Activated naive CD8-positive, alpha-beta T cell (primary cell): ENCODE results near the gene RAB34.
"Not testable (repeated sequence)": the region's sequence is repeated elsewhere in the genome, so short reads cannot be mapped to it uniquely, and the experiment has no call there.

Experiments
- H3K27ac Mint-ChIP-seq: one replicate; pipeline ENCODE4 v1.8.0; 2021; ENCODE audit warnings: mixed read lengths
- H3K27me3 Mint-ChIP-seq: one replicate; pipeline ENCODE4 v1.8.0; 2021; ENCODE audit warnings: mixed read lengths
- H3K36me3 Mint-ChIP-seq: one replicate; pipeline ENCODE4 v1.8.0; 2021; ENCODE audit warnings: mixed read lengths
- H3K4me1 Mint-ChIP-seq: one replicate; pipeline ENCODE4 v1.8.0; 2021; ENCODE audit warnings: low read depth, mixed read lengths
- H3K4me3 Mint-ChIP-seq: one replicate; pipeline ENCODE4 v1.8.0; 2021; ENCODE audit warnings: mild to moderate bottlenecking, mixed read lengths
- H3K9me3 Mint-ChIP-seq: one replicate; pipeline ENCODE4 v1.8.0; 2021; ENCODE audit warnings: low read depth, mixed read lengths

RAB34 gene

GRCh38 chr17:28725166-28725659, 7.5 kb upstream of the RAB34 start:
- Mint-ChIP-seq H3K9me3 (no peaks in the 10 kb centered on the region), H3K4me3 (peak overlapping the region; percentile 99), H3K27me3 (no peaks in the 10 kb centered on the region), H3K36me3 (peaks cover 27% of the 10 kb centered on the region), H3K4me1 (peaks cover 42% of the 10 kb centered on the region), H3K27ac (peak overlapping the region; percentile 95)

DNA sequence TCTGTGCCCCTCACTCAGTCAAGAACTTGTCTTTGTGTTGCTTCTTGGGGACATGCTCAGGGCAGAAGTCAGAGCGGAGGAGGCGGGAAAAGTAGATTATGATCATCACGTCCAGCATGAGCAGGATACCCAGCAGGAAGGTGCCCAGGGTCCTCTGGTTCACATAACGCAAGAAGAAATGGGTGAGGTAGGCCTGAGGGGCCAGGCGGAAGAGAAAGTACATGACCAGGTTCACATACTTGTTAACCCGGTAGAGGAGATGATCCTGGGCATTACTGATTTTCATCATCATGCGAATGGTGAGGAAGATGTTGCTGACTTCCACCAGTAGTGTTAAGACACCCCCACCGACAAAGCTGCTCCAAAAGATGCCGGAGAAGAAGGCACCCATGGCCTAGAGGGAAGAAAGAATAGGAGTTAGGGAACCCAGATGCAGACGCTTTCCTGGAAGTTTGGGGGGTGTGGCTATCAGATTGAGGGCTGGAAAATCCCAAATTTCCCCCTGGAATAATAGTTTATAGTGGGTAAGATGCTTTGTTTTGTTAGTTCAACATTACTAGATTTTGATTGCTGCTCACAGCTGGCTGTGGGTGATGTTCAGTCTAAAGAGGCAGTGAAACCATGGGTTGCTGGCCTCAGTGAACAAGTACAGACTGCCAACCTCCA, 7.0 kb upstream of the RAB34 start:
- H3K27me3 Mint-ChIP-seq: no peaks in the 10 kb centered on the region
- peaks cover 39% of the 10 kb centered on the region for H3K4me1 Mint-ChIP-seq
- H3K36me3 Mint-ChIP-seq: peaks cover 30% of the 10 kb centered on the region
- no peaks in the 10 kb centered on the region for H3K9me3 Mint-ChIP-seq
- H3K4me3 Mint-ChIP-seq: peak overlapping the region; percentile 99
- H3K27ac Mint-ChIP-seq: peak overlapping the region; percentile 95

DNA sequence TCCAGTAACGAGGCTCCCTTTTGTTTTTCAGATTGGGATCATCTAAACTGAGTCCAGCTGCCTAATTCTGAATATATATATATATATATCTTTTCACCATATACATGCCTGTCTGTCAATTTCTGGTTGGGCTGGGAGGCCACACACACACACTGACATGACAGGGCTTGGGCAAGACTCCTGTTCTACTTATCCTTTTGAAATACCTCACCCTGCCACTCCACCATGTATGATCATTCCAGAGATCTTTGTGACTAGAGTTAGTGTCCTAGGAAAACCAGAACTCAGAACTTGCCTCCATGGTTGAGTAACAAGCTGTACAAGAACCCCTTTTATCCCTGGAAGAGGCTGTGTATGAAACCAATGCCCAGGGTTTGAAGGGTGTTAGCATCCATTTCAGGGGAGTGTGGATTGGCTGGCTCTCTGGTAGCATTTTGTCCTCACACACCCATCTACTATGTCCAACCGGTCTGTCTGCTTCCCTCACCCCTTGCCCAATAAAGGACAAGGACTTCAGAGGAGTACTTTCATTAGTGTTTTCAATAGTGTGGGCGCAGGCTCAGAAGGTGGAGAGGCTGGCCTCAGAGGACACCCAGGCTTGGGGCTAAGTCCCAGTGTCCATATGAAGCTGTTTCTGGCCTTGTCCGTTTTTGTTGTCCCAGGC, 6.3 kb upstream of the RAB34 start:
- not testable (repeated sequence) for H3K27me3 Mint-ChIP-seq, H3K9me3 Mint-ChIP-seq
- Mint-ChIP-seq H3K36me3 (peaks cover 30% of the 10 kb centered on the region), H3K4me1 (peaks cover 40% of the 10 kb centered on the region), H3K4me3 (peak overlapping the region; percentile 99), H3K27ac (peak overlapping the region; percentile 95)

GRCh38 chr17:28723159-28723835, 5.6 kb upstream of the RAB34 start:
- H3K27ac Mint-ChIP-seq: peak overlapping the region; percentile 95
- no peaks in the 10 kb centered on the region for H3K9me3 Mint-ChIP-seq
- peaks cover 30% of the 10 kb centered on the region for H3K36me3 Mint-ChIP-seq

DNA sequence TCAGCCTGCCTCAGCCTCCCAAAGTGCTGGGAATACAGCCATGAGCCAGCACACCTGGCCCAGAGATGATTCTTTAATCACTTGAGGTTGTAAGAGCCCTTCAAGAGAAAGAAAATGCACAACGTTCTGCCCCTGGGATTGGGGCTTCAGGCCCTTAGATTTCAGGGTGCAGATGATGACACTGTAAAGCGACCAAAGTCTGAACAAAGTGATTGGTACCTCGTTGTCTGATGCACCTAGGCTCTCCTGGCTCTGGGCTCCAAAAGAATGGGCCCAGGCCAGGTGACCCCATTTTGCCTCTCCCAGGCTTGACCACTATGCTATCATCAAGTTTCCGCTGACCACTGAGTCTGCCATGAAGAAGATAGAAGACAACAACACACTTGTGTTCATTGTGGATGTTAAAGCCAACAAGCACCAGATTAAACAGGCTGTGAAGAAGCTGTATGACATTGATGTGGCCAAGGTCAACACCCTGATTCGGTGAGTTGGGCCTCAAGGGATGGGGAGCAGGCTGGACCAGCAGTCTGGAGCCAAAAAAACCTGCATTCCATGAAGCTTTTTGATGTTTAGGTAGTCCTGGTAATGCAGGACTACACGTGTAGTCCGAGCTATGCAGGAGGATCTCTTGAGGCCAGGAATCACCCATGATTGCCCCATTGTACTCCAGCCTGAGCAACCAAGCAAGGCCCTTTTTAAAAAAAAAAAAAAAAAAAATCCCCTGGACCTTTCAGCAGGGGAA, 4.9 kb upstream of the RAB34 start:
- Mint-ChIP-seq H3K4me1 (peaks cover 42% of the 10 kb centered on the region), H3K27me3 (no peaks in the 10 kb centered on the region), H3K27ac (peak overlapping the region; percentile 100), H3K9me3 (no peaks in the 10 kb centered on the region), H3K4me3 (peak overlapping the region; percentile 99), H3K36me3 (peaks cover 30% of the 10 kb centered on the region)

More at GRCh38 chr17:28723159-28723835, 5.6 kb upstream of the RAB34 start:
- H3K27me3 Mint-ChIP-seq: no peaks in the 10 kb centered on the region
- peaks cover 43% of the 10 kb centered on the region for H3K4me1 Mint-ChIP-seq
- H3K4me3 Mint-ChIP-seq: peak overlapping the region; percentile 99

GRCh38 chr17:28720997-28721329, 3.3 kb upstream of the RAB34 start:
- Mint-ChIP-seq H3K4me3 (peak overlapping the region; percentile 99), H3K27ac (peak overlapping the region; percentile 100), H3K36me3 (peaks cover 30% of the 10 kb centered on the region), H3K4me1 (peaks cover 44% of the 10 kb centered on the region)
- H3K9me3 Mint-ChIP-seq, H3K27me3 Mint-ChIP-seq: not testable (repeated sequence)

DNA sequence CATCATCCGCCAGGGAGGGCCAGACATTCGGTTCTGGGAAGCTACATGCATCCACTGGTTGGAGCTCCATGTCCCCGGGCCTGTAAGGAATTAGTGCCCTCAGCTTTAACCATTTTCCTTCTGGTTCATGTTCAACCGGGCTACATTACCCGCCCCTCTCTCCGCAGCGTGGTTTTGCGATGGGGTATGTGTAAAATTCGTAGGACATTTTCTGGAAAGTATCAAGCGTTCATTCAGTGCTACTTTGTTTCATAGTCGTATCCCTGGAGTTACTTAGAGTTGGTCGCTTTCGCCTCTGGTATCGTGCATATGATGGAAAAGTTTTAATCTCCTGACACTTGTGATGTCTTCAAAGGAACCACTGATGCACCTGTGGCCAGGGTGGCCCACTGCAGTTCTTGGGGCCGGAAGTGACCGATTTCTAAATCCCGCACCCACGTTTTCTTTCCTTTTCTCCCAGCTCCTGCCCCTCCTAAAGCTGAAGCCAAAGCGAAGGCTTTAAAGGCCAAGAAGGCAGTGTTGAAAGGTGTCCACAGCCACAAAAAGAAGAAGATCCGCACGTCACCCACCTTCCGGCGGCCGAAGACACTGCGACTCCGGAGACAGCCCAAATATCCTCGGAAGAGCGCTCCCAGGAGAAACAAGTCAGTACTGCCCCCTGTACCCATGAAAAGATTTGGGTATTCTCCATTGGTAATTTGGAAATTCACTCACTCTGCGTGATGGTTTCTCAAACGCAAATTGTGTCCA, 2.8 kb upstream of the RAB34 start:
- H3K27ac Mint-ChIP-seq: peak overlapping the region; percentile 100
- H3K4me1 Mint-ChIP-seq: peaks cover 49% of the 10 kb centered on the region
- peak overlapping the region; percentile 99 for H3K4me3 Mint-ChIP-seq
- peaks cover 30% of the 10 kb centered on the region for H3K36me3 Mint-ChIP-seq
- no peaks in the 10 kb centered on the region for H3K9me3 Mint-ChIP-seq
- H3K27me3 Mint-ChIP-seq: no peaks in the 10 kb centered on the region

GRCh38 chr17:28719021-28719433, 1.4 kb upstream of the RAB34 start:
- Mint-ChIP-seq H3K9me3 (no peaks in the 10 kb centered on the region), H3K27me3 (no peaks in the 10 kb centered on the region), H3K4me3 (peak overlapping the region; percentile 99), H3K36me3 (peaks cover 22% of the 10 kb centered on the region), H3K4me1 (peaks cover 39% of the 10 kb centered on the region), H3K27ac (peak overlapping the region; percentile 100)

DNA sequence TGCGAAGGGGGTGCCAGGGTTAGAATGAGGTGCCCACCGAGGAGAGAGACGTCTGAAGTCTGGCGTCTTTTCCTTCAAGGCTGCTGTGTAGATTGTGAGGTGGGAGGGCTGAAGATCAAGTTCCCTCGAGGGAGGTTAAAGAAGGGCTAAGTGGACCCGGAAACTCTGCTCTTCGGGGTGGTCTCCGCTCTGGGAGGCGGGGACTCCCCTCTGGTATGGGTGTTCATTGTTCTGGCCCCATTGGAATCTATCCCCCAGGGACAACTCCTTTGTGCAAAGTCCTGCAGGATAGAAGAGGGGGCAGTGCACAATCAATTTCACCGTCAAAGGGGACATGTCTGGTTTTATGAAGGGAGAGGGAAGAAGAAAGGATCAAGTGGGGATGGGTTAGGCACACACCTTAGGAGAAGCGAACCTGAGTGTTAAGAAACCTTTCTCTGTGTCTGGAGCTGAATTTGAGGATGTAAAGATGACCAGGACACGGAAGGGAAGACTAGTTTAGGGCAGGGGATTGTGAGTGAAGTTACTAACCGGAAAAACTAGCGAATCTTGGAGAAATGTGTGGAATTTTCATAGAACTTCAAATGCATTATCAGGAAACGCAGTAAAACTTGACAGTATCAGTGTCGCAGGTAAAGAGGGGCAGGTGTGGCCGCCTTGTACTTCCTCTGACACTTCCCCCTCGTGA, 809 bp upstream of the RAB34 start:
- H3K9me3 Mint-ChIP-seq: no peaks in the 10 kb centered on the region
- H3K27me3 Mint-ChIP-seq: no peaks in the 10 kb centered on the region
- H3K4me3 Mint-ChIP-seq: peak overlapping the region; percentile 90

DNA sequence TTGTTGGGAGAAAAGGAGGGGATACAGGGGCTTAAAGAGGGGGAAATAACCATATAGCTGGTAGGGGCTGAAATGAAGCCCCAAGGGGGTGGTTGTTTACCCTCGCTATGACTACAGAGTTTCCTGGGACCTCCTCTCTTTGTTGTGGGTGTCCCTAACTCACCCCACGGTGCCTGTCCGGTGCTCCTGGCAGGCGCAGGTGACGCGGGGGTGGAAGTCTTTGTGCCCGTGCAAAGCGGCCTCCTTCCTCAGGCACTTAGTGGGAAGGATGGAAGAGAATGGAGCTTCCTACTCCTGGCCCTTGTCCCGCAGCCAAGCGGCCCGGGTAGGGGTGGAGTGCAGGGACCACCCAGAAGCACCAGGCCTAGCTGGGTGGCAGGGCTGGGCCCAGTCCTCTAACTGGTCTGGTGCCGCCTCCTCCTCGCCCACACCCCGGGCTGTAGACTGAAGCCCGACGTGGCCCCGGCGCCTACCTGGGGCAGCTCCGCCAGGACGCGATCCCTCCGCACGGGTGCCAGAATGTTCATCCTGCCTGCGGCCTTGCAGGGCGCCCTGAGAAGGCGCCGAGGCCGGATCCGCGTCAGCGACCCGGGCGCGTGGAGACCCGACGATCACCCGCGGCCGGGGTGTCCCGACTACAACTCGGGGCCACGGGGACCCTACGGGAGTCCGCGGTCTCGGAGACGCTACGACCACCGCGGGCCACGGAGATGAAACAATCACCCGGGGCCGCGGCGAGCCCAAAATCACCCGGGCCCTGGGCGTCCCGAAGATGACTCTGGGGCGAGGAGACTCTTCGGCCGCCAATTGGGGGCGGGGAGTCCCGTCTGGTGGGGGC, 709 bp downstream of the RAB34 start:
- Mint-ChIP-seq H3K27ac (peak overlapping the region; percentile 64), H3K4me1 (peaks cover 32% of the 10 kb centered on the region), H3K9me3 (no peaks in the 10 kb centered on the region), H3K36me3 (peaks cover 18% of the 10 kb centered on the region), H3K4me3 (peak overlapping the region; percentile 66), H3K27me3 (no peaks in the 10 kb centered on the region)

More for the DNA sequence above, 809 bp upstream of the RAB34 start:
- Mint-ChIP-seq H3K27ac (peak overlapping the region; percentile 94), H3K36me3 (peaks cover 20% of the 10 kb centered on the region), H3K4me1 (peaks cover 37% of the 10 kb centered on the region)

- H3K4me3 Mint-ChIP-seq: no peak overlapping the region
- peaks cover 42% of the 10 kb centered on the region for H3K4me1 Mint-ChIP-seq
- H3K27ac Mint-ChIP-seq: peak overlapping the region; percentile 29
- no peaks in the 10 kb centered on the region for H3K9me3 Mint-ChIP-seq
- no peaks in the 10 kb centered on the region for H3K27me3 Mint-ChIP-seq
- H3K36me3 Mint-ChIP-seq: peaks cover 6% of the 10 kb centered on the region
These were observed 2.5 kb downstream of the RAB34 start for GRCh38 chr17:28715217-28715616.

DNA sequence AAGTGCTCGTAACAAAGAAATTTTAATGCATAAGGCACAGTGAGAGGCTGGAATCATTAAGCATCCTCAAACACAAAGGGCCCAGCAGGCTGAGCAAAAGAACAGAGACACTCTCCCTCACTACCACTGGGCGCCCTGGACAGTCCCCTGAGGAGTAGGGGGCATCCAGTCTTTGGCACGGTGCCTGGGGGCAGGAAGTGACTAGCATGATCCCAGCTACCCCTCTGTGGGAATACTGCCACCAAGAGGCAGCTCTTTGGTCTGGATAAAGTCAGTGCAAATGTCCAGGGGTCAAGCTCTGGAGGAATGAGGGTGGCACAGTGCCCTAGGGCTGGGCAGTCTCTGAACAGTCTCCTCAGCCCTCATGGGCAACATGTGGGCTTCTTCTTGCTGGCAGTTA, 3.4 kb downstream of the RAB34 start:
- peaks cover 3% of the 10 kb centered on the region for H3K36me3 Mint-ChIP-seq
- H3K4me3 Mint-ChIP-seq: peak overlapping the region; percentile 13
- no peak overlapping the region for H3K27ac Mint-ChIP-seq
- peaks cover 39% of the 10 kb centered on the region for H3K4me1 Mint-ChIP-seq
- no peaks in the 10 kb centered on the region for H3K27me3 Mint-ChIP-seq
- no peaks in the 10 kb centered on the region for H3K9me3 Mint-ChIP-seq
